Femur (tissue), 1 donor: ENCODE measurements around the gene SH3YL1.

ENCODE experiments used
- DNase-seq: peaks from one replicate; pipeline ENCODE4 v3.0.0-alpha.2; 2017

Gene SH3YL1

GRCh38 chr2:263774-264492, at the start of gene SH3YL1:
SH3YL1 (minus strand) TSS chr2:264032; CDS start chr2:263984, 48 bp downstream.
- DNase-seq, result peak; percentile 41

GRCh38 chr2:310994-311393, 47.2 kb upstream of the SH3YL1 start:
- no peak for DNase-seq

- DNase-seq, result no peak
Observed at GRCh38 chr2:309954-310510, 46.2 kb upstream of the SH3YL1 start.

- no peak for DNase-seq
Observed at GRCh38 chr2:309148-309953, 45.5 kb upstream of the SH3YL1 start.

GRCh38 chr2:305366-305765, 41.5 kb upstream of the SH3YL1 start:
- no peak for DNase-seq

- no peak for DNase-seq
Observed at GRCh38 chr2:296354-296753, 32.5 kb upstream of the SH3YL1 start.

GRCh38 chr2:295090-295489, 31.3 kb upstream of the SH3YL1 start:
- DNase-seq, result no peak

GRCh38 chr2:290090-290722, 26.4 kb upstream of the SH3YL1 start:
- peak; percentile 89 for DNase-seq

- peak; percentile 32 for DNase-seq
Observed at GRCh38 chr2:289362-290089, 25.7 kb upstream of the SH3YL1 start.

- DNase-seq, result no peak
Observed at GRCh38 chr2:288758-289361, 25.0 kb upstream of the SH3YL1 start.

GRCh38 chr2:287911-288757, 24.3 kb upstream of the SH3YL1 start, which contains the start of gene ALKAL2:
ALKAL2 (minus strand) TSS chr2:288091; CDS start chr2:287835, 256 bp downstream.
- peak; percentile 30 for DNase-seq

GRCh38 chr2:287471-287885, 23.6 kb upstream of the SH3YL1 start:
- peak; percentile 56 for DNase-seq

GRCh38 chr2:286774-287392, 23.1 kb upstream of the SH3YL1 start:
- no peak for DNase-seq

- DNase-seq, result no peak
Observed at GRCh38 chr2:286035-286434, 22.2 kb upstream of the SH3YL1 start.

- no peak for DNase-seq
Observed at GRCh38 chr2:285531-285930, 21.7 kb upstream of the SH3YL1 start.

GRCh38 chr2:284896-285492, 21.2 kb upstream of the SH3YL1 start:
- DNase-seq, result no peak

- DNase-seq, result no peak
Observed at GRCh38 chr2:283996-284794, 20.4 kb upstream of the SH3YL1 start.

GRCh38 chr2:282371-283263, 18.8 kb upstream of the SH3YL1 start:
- no peak for DNase-seq
